ENCODE data around the gene FOXP1.

The FOXP1 gene

DNA sequence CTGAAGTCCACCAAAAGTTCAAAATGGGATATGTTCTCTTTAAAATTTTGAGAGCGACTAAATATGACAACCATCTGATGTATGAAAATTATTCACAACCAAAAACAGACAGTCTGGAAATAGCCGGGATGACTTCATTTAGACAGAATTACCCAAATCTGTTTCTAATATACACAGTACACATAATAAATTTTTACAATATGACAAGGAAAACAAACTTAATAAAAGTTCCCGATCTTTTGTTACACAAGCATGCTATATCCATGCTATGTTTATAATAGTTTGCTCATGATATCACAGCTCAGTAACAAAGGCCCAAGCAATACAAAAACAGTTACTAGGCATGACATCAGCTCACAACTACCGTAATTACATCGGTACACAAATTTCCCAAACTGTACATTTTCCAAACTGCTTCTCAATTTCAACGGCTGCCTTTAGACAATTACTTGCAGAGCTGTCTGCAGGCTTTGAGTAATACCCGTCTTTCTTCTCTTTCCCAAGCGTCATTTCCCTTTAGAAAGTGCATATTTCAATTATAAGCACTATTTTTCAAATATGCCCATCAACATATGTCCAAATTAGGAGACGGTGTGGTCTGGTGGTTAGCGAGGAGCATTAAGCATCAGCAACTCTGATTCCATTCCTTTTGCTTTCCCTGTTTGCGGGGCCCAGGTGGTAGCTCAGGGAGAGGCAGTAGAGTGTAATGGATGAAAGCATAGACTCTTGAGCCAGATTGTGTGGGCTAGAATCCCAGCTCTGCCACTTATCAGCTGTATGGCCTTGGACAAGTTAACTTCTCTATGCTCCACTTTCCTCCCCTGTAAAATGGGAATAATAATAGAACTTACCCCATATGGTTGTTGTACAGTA, 481.2 kb downstream of the FOXP1 start:
- TF ChIP-seq SIN3A (IDR thresholded peaks at IDR 0.05; ENCODE audit: borderline replicate concordance, insufficient read depth, low read length) (no peak), TAF1 (IDR thresholded peaks at IDR 0.05; ENCODE audit: borderline replicate concordance, insufficient read depth, low read length) (no peak), POLR2AphosphoS5 (IDR thresholded peaks at IDR 0.05; ENCODE audit: low read depth, low read length) (no peak), FOXP2 (optimal IDR thresholded peaks at IDR 0.05; ENCODE audit: borderline replicate concordance, extremely low read depth, extremely low read length, insufficient read depth) (no peak)
- TF ChIP-seq, protein P1, sequence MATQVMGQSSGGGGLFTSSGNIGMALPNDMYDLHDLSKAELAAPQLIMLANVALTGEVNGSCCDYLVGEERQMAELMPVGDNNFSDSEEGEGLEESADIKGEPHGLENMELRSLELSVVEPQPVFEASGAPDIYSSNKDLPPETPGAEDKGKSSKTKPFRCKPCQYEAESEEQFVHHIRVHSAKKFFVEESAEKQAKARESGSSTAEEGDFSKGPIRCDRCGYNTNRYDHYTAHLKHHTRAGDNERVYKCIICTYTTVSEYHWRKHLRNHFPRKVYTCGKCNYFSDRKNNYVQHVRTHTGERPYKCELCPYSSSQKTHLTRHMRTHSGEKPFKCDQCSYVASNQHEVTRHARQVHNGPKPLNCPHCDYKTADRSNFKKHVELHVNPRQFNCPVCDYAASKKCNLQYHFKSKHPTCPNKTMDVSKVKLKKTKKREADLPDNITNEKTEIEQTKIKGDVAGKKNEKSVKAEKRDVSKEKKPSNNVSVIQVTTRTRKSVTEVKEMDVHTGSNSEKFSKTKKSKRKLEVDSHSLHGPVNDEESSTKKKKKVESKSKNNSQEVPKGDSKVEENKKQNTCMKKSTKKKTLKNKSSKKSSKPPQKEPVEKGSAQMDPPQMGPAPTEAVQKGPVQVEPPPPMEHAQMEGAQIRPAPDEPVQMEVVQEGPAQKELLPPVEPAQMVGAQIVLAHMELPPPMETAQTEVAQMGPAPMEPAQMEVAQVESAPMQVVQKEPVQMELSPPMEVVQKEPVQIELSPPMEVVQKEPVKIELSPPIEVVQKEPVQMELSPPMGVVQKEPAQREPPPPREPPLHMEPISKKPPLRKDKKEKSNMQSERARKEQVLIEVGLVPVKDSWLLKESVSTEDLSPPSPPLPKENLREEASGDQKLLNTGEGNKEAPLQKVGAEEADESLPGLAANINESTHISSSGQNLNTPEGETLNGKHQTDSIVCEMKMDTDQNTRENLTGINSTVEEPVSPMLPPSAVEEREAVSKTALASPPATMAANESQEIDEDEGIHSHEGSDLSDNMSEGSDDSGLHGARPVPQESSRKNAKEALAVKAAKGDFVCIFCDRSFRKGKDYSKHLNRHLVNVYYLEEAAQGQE (IDR thresholded peaks at IDR 0.05; ENCODE audit: insufficient read depth in 1 of 2, low read depth in 2 of 2, low read length in 2 of 2), result no peak

DNA sequence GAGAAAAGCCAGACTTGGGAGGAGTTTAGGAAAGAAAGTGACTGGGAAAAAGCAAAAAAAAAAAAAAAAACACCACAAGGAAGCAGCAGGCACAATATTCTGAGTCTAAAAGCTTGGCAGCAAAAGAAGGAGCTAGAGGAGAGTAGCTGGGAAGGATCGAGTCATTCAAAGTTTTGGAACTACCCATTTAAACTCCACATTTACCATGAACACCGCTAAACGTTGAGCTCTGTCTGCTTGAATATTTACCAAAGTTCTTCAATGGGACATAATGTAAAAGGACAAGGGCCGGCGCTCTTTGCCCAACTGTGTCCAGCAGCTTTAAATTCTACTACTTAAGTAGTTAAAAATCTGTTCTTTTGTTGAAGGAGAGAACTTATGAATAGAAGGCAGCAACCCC, 481.9 kb downstream of the FOXP1 start:
- TF ChIP-seq FOXP2 (optimal IDR thresholded peaks at IDR 0.05; ENCODE audit: borderline replicate concordance, extremely low read depth, extremely low read length, insufficient read depth) (no peak), SIN3A (IDR thresholded peaks at IDR 0.05; ENCODE audit: borderline replicate concordance, insufficient read depth, low read length) (no peak), TAF1 (IDR thresholded peaks at IDR 0.05; ENCODE audit: borderline replicate concordance, insufficient read depth, low read length) (no peak), POLR2AphosphoS5 (IDR thresholded peaks at IDR 0.05; ENCODE audit: low read depth, low read length) (no peak)
- TF ChIP-seq, protein P1 (IDR thresholded peaks at IDR 0.05; ENCODE audit: insufficient read depth in 1 of 2, low read depth in 2 of 2, low read length in 2 of 2), result no peak

DNA sequence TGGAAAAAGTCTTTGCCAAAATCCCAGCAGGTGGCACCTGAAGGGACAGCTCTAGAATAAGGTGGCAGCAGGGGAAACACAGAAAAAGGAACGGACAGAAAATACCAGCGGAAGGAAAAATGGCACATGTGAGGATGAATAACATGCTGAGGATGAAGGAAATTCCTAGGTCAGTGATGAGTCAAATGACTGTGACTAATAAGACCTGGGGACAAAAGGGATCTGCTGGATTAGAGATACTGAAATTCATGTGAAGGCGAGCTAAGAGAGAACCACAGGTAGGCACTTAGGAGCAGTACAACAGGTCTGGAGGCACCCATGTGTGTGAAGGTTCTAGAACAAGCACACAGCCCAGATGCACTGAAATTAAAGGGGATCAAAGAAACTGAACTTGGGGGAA, 482.5 kb downstream of the FOXP1 start:
- TF ChIP-seq POLR2AphosphoS5 (IDR thresholded peaks at IDR 0.05; ENCODE audit: low read depth, low read length), result no peak
- TF ChIP-seq, protein P1 (IDR thresholded peaks at IDR 0.05; ENCODE audit: insufficient read depth in 1 of 2, low read depth in 2 of 2, low read length in 2 of 2), result no peak
- no peak for TF ChIP-seq SIN3A (IDR thresholded peaks at IDR 0.05; ENCODE audit: borderline replicate concordance, insufficient read depth, low read length)
- no peak for TF ChIP-seq TAF1 (IDR thresholded peaks at IDR 0.05; ENCODE audit: borderline replicate concordance, insufficient read depth, low read length)
- no peak for TF ChIP-seq FOXP2 (optimal IDR thresholded peaks at IDR 0.05; ENCODE audit: borderline replicate concordance, extremely low read depth, extremely low read length, insufficient read depth)

DNA sequence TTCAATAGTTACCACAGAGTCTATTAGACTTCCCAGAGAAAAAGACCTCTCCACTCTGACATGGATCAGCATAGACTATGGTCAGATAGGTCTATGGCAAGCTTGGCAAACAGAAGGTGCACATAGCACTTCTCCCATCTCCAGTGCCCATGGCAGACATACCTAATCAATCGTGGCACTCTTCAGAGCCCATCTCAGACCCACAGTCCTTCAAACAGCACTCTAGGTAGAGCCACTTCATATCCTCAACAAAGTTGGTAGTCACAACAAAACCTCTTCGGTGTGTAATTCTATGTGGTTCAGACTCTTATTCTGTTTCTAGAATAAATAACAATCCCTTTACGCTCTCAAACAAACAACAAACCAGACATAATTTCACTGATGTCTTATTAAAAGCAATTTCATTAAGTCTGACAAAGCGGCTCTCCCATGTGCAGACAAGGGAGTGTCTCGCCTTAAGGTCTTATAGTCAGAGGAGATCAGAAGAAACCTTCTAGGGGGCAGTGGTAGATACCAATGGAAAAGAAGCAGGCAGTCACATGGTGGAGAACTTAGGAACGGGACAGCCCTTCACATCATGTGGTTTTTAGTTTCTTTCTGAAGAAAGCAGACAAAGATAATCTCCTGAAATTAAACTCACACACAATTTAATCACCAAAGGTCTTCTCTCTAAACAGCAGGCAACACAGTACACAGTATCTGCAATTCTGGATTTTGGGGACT, 483.4 kb downstream of the FOXP1 start:
- TF ChIP-seq FOXP2 (optimal IDR thresholded peaks at IDR 0.05; ENCODE audit: borderline replicate concordance, extremely low read depth, extremely low read length, insufficient read depth) (no peak), POLR2AphosphoS5 (IDR thresholded peaks at IDR 0.05; ENCODE audit: low read depth, low read length) (no peak), TAF1 (IDR thresholded peaks at IDR 0.05; ENCODE audit: borderline replicate concordance, insufficient read depth, low read length) (no peak), SIN3A (IDR thresholded peaks at IDR 0.05; ENCODE audit: borderline replicate concordance, insufficient read depth, low read length) (no peak)
- TF ChIP-seq, protein P1 (IDR thresholded peaks at IDR 0.05; ENCODE audit: insufficient read depth in 1 of 2, low read depth in 2 of 2, low read length in 2 of 2), result no peak
